M059J (cell line): Measurements from ENCODE around the gene SYTL2. TPM values are rescaled to one million over a fixed set of nuclear protein-coding genes. Genes with fewer than 3 reads are reported as not detected.
A peak's percentile ranks its signal among the peaks of the same experiment; 100 is the strongest.

Experiments
- DNase-seq: peaks from one replicate; pipeline ENCODE4 v3.0.0-alpha.2; 2012; ENCODE audit warnings: low read depth
- total RNA-seq: library from RNA; depleted of rRNA; stranded (reverse); fragments of >200 nt; shearing (Covaris generic); gene quantifications from 2 replicates; pipeline ENCODE4 v1.2.3, GENCODE V29; 2014

The SYTL2 gene
- total RNA-seq, 1 experiment from 2014 or later: 46.8 TPM

GRCh38 chr11:85826116-85826855 lies 15.3 kb upstream of the SYTL2 start:
- peak; percentile 46 for DNase-seq

DNA sequence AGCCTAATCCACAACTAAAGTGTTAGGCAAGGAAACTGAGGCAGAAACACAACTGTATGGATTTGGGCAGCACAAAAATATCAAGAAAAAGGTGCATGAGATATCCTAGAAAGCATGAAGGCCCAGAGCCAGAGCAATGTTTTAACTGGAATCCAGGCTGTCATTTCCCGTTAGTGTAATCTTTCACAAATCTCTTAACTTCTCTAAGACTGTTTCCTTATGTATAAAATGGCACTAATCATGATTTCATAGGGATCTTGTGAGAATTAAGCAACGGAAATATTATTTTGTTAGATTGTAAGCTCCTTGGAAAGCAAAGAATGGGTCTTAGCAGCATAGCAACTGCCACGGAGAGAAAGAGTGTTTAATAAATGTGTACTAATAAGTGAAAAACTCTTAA lies 14.7 kb upstream of the SYTL2 start:
- no peak for DNase-seq

DNA sequence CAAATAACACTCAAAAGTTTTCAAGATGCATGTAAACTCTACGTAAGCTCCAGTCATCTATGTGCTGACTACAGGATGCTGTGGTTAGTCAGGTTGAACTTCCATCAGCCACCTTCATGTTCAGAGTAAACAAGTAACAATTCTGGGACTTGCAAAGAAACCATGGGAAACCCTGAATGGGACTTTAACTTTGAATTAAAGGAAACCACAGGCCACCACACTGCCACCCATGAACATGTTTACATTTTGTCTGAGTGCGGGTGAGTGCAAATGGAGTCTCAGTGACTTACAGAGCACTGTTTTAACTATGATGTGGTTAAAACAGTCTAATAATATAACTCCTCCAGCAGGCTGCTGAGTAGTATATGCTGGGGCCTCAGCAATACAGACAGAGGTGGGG lies 12.9 kb upstream of the SYTL2 start:
- peak; percentile 80 for DNase-seq

GRCh38 chr11:85822814-85823213 lies 11.9 kb upstream of the SYTL2 start:
- DNase-seq: peak; percentile 92

DNA sequence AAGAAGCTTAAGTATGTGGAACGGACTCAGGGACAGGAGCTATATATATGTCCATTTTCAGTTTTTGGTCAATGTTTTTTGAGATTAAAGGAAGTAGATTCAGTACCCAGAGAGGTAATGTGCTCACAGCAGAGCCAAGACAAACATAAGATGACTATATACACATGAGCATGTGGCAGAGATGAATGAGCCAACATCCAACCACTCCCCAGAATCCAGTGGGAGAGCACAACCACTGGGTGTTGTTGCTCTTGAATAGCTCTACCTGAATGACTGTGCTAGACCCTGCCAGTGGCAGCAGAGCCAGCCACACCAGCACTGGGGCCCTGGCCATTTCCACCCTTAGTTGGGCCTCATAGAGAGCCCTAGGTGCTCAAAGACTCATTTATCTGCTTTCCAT lies 10.7 kb upstream of the SYTL2 start:
- DNase-seq: peak; percentile 57

DNA sequence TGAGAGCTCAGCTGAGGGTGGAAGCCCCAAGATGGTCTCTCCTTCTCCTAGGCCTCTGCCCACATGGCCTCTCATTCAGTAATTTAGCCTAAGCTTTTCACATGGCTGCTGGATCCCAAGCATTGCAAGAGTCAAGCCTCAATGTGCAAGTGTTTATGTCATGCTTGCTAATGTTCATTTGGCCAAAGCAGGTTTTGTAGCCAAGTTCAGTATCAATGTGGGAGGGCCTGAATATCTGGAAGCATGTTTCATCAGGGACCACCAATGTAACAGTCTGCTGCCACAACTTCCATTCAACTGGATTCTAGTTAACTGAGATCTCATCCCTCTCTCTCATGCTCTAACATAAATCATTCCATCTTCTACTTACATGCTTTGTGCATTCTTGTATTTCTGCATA lies 8.5 kb upstream of the SYTL2 start:
- DNase-seq: no peak

DNA sequence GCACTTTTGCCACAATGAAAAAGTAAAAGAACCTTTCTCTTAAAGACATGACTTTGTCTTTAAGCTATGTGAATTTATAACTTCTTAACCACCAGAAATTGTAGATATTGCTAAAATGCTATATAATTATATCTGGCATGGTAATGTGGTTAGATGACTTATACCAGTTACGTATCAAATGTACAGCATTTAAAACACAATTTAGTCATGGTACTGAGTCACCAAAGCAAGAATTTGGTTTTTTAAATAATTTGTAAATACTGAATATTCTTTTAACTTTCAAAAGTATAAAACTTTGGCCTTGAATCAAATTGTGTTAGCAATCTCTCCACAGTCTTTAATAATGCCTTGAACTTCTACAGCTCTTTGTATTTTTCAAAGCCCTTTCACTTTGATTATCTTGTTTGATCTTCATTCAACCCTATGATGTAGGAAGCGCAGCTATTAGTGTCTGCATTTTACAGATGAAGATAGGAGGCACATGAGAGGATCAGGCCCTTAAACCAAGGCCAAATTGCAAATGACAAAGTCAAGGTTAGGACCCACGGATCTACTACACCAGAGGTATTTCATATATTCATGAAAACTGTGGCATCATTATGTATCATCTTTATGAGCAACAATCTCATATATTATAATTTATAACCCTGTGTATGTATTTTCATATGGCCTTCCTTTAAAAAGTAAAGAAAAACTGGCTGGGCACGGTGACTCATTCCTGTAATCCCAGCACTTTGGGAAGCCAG lies 4.4 kb upstream of the SYTL2 start:
- DNase-seq: peak; percentile 76

DNA sequence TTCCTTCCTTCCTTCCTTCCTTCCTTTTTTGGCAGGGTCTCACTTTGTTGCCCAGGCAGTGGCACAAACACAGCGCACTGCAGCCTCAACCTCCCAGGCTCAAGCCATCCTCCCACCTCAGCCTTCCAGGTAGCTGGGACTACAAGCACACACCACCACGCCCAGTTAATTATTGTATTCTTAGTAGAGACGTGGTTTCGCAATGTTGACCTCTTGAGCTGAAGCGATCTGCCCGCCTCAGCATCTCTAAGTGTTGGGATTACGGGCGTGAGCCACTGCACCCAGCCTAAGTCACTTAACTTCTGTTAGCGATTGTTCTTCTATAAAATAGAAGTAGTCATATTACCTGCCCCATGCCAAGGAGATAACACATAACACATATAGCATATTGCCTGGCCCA lies 2.8 kb upstream of the SYTL2 start:
- DNase-seq: no peak

DNA sequence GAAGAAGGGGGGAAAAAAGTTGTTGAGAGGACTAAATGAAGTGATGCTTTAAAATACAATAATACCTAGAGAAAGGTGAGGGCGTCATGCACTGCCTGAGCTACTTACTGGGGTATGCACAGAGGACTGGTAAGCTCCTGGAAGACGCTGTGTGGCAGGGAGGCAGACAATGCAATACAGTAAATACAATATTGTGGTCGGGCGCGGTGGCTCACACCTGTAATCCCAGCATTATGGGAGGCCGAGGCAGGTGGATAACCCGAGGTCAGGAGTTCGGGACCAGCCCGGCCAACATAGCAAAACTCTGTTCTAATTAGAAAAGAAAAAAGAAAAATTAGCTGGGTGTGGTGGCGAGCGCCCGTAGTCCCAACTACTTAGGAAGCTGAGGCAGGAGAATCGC lies 683 bp upstream of the SYTL2 start:
- DNase-seq: no peak

- no peak for DNase-seq
Observed at GRCh38 chr11:85810521-85810870, 445 bp downstream of the SYTL2 start.

GRCh38 chr11:85809863-85810262 lies 1.1 kb downstream of the SYTL2 start:
- peak; percentile 57 for DNase-seq

DNA sequence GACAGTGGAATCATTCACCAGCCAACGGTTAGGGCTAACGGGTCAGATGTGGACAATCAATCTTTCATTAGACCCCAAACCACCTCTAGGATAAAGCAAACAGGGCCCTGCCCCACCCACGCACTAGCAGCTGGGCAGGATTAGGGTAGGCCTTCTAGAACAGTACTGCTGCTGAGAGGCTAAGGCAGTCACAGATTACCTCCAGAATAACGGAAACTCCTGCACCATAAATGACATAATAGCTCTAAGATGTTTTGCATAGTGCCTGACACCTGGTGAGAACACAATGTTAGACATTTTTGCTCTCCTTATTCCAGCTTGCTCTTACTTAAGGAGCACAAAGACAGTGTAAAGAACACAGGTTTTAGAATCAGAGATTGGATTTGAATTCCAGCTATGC lies 1.8 kb downstream of the SYTL2 start:
- no peak for DNase-seq

- DNase-seq: no peak
Observed at GRCh38 chr11:85806876-85807275, 4.1 kb downstream of the SYTL2 start.

GRCh38 chr11:85806016-85806415 lies 4.9 kb downstream of the SYTL2 start:
- peak; percentile 51 for DNase-seq

GRCh38 chr11:85805387-85805786 lies 5.6 kb downstream of the SYTL2 start:
- DNase-seq: peak; percentile 75

DNA sequence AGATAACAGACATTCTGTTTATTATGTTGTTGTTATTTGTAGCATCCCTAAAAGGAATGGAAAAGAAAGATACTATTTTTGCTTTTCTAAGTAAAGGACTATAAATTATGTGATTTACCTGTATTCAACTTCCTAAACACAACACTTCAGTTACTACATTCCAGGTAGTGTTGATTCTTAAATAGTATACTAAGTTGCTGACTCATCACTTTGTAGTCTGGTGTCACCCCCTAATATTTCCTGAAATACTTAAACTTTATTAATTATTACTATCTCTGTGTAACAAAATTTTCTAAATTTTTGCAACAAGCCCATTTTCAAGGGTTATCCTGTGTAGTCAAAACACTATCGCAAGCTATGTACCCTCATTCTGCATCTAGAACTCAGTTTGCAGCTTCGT lies 7.0 kb downstream of the SYTL2 start:
- no peak for DNase-seq

- DNase-seq: no peak
Observed at GRCh38 chr11:85803303-85803702, 7.6 kb downstream of the SYTL2 start.

GRCh38 chr11:85801527-85801926 lies 9.4 kb downstream of the SYTL2 start:
- no peak for DNase-seq

GRCh38 chr11:85800595-85801342 lies 10.2 kb downstream of the SYTL2 start:
- no peak for DNase-seq

GRCh38 chr11:85799142-85799541 lies 11.8 kb downstream of the SYTL2 start:
- DNase-seq: no peak

DNA sequence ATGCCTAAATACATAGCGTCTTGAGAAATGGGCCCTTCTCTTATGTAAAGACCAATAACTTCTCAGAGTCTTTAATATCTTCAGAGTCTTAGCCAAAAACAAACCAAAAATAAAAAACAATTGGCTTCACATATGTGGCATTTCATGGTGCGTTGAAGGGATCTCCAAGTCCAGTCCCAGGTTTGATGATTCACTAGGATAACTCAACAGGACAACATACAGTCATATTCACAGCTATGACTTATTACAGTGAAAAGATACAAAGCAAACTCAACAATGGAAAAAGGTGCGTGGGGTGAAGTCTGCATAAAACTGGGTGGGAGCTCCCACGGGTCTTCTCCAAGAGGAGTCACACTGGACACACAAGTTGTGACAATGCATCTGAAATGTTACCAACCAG lies 12.6 kb downstream of the SYTL2 start:
- DNase-seq: no peak

DNA sequence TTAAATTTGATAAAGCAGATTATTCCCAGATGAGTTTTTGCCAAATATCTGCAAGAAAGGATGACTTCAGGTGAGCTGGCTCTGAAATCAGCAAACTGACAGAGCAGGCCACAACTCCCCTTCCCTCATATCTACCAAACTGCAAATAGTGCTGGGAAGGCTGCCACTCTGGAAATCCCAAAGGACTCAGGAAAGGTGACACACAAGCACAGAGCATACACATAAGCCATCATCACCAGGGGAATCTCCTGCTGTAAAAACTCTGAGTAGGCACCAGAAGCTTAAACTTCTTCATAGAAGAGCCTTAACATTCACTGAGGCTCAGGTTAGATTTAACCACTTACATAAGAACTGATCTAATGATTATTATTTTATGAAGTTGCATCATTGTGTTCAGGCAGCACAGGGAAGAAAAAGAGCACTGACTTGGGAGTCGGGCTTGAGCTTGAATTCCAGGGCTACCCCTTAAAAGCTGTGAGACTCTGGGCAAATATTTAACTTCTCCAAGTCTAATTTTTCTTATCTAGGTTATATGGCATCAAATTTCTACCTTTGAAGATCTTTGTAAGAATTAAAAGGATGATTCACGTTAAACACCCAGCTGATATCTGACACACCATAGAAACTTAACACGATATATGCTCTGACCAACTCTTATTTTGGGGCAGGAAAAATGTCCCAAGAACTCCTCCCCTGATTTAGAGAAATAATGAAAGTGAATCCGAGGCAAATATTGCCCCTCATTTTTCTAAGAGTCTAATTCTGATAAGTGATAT lies 15.0 kb downstream of the SYTL2 start:
- DNase-seq: no peak
